GM12878 (cell line): ENCODE measurements around the gene CD82. TPM values are rescaled to one million over a fixed set of nuclear protein-coding genes. Genes with fewer than 3 reads are reported as not detected.

Source experiments
- ATAC-seq: fragments of 200-7000 bp; cut with Tn5 transposase; 3 replicates; pipeline ENCODE4 v1.9.1; 2020; ENCODE audit warnings: mild to moderate bottlenecking, moderate library complexity
- BruUV-seq: library from RNA; stranded (reverse); fragments of 400-500 nt; replicated peaks from 2 replicates; lab custom pipeline; 2021; lab: Mats Ljungman, UMichigan
- CTCF ChIA-PET: fragments of 300-600 bp; sonication (Branson Sonifier 250); formaldehyde crosslinking; extraction: SDS; loops from one replicate; lab custom pipeline; 2021; ENCODE audit warnings: inconsistent platforms; lab: Yijun Ruan, JAX
- POLR2A ChIA-PET: fragments of 350-600 bp; formaldehyde crosslinking; extraction: SDS; loops from one replicate; lab custom pipeline; 2021; ENCODE audit warnings: inconsistent platforms; lab: Charles Lee
- RAD21 ChIA-PET: fragments of 300-600 bp; sonication (Branson Sonifier 250); formaldehyde crosslinking; loops from one replicate; lab custom pipeline; 2023; ENCODE audit warnings: antibody characterized with exemption; ENCODE audit not compliant: unreplicated experiment; lab: Charles Lee
- SMC1A ChIA-PET: fragments of 300-600 bp; sonication (Branson Sonifier 250); formaldehyde crosslinking; loops from one replicate; lab custom pipeline; 2023; ENCODE audit not compliant: unreplicated experiment, uncharacterized antibody; lab: Charles Lee
- DNase-seq: peaks from one replicate; pipeline ENCODE4 v3.0.0-alpha.2; 2011; ENCODE audit warnings: low read depth, low spot score
- FAIRE-seq: peaks from 3 replicates; lab custom pipeline; 2011; peaks lifted over from hg19 to GRCh38; lab: Jason Lieb, UNC
- H2AFZ ChIP-seq: 2 replicates; pipeline ENCODE4 v1.6.0; 2011; ENCODE audit warnings: low read depth, low read length, control low read depth; ENCODE audit not compliant: control insufficient read depth
- H3K27ac ChIP-seq: 2 replicates; pipeline ENCODE4 v1.5.1; 2011; ENCODE audit warnings: control low read depth; ENCODE audit not compliant: control insufficient read depth, insufficient read depth
- H3K27me3 ChIP-seq, 2 experiments: replicated peaks in 1 of 2; 2 replicates each; pipeline versions ENCODE4 v1.6.0 to v1.6.1; 2011; ENCODE audit warnings: low read length in 1 of 2; ENCODE audit not compliant: control insufficient read depth in 2 of 2, insufficient read depth in 2 of 2
- H3K36me3 ChIP-seq, 2 experiments: 2 replicates each; pipeline ENCODE4 v1.5.1; 2011; ENCODE audit warnings: low read length in 1 of 2; ENCODE audit not compliant: control insufficient read depth in 2 of 2, insufficient read depth in 2 of 2
- H3K4me1 ChIP-seq: 2 replicates; pipeline ENCODE4 v1.6.1; 2011; ENCODE audit warnings: mild to moderate bottlenecking, low read length, moderate library complexity, mixed read lengths; ENCODE audit not compliant: control insufficient read depth, insufficient read depth
- H3K4me2 ChIP-seq: 2 replicates; pipeline ENCODE4 v1.6.0; 2011; ENCODE audit warnings: control low read depth; ENCODE audit not compliant: control insufficient read depth, insufficient read depth
- H3K4me3 ChIP-seq: fragments of 200-600 bp; sonication (generic); 2 replicates; pipeline ENCODE4 v1.5.1; 2016
- H3K79me2 ChIP-seq: 2 replicates; pipeline ENCODE4 v1.6.0; 2011; ENCODE audit warnings: low read length; ENCODE audit not compliant: control insufficient read depth, insufficient read depth
- H3K9ac ChIP-seq: 2 replicates; pipeline ENCODE4 v1.8.0; 2011; ENCODE audit warnings: low read length, control low read depth, mixed read lengths; ENCODE audit not compliant: control insufficient read depth, insufficient read depth
- H3K9me3 ChIP-seq: replicated peaks from 3 replicates; pipeline ENCODE4 v1.5.1; 2011; ENCODE audit warnings: mild to moderate bottlenecking, low read length; ENCODE audit not compliant: control insufficient read depth, insufficient read depth
- H4K20me1 ChIP-seq: 2 replicates; pipeline ENCODE4 v1.6.0; 2011; ENCODE audit not compliant: control insufficient read depth, insufficient read depth
- CREB1 ChIP-seq: IDR thresholded peaks from 2 replicates; pipeline ENCODE4 v1.6.1; 2012; ENCODE audit warnings: low read depth, mild to moderate bottlenecking, inconsistent platforms
- E2F8 ChIP-seq: fragments of 450-650 bp; IDR thresholded peaks from 2 replicates; pipeline ENCODE4 v1.6.1; 2018; ENCODE audit warnings: mild to moderate bottlenecking, low read depth, moderate library complexity; ENCODE audit not compliant: partially characterized antibody
- EED ChIP-seq: sonication (generic); IDR thresholded peaks from 2 replicates; pipeline ENCODE4 v1.6.1; 2016; ENCODE audit warnings: antibody characterized with exemption, low read depth
- ETV6 ChIP-seq, 2 experiments: fragments of 450-650 bp in 1 of 2; IDR thresholded peaks in 1 of 2; conservative IDR thresholded peaks in 1 of 2; 2 replicates each; pipeline ENCODE4 v1.6.1; 2014; ENCODE audit warnings: antibody characterized with exemption in 1 of 2, borderline replicate concordance in 1 of 2, low read depth in 1 of 2, mild to moderate bottlenecking in 1 of 2, moderate library complexity in 1 of 2
- RCOR1 ChIP-seq: conservative IDR thresholded peaks from 2 replicates; pipeline ENCODE4 v1.6.1; 2012; ENCODE audit warnings: low read depth, low read length, improper control_type of control experiment
- SP1 ChIP-seq: IDR thresholded peaks from one replicate; pipeline ENCODE4 v1.6.1; 2011; ENCODE audit warnings: low read depth, low read length
- SREBF2 ChIP-seq: IDR thresholded peaks from 2 replicates; pipeline ENCODE4 v1.6.1; 2012; ENCODE audit warnings: mild to moderate bottlenecking, low read length
- WGBS: methylation state at CpG from one replicate; pipeline ENCODE4 v1.1.6; 2016; ENCODE audit warnings: low lambda C conversion rate; ENCODE audit not compliant: insufficient replicate concordance, insufficient coverage; ENCODE audit errors: missing lambda C conversion rate; 5-methylcytosine and 5-hydroxymethylcytosine counted together
- in situ Hi-C: fragments of 300-500 bp; cut with MboI; formaldehyde crosslinking; loops from 9 replicates; pipeline ENCODE4 v1.14.3; 2018; ENCODE audit warnings: mixed read lengths
- intact Hi-C: fragments of 100-400 bp; cut with micrococcal nuclease; formaldehyde crosslinking; loops from one replicate; pipeline ENCODE4 v1.14.2; 2022; ENCODE audit not compliant: unreplicated experiment
- polyA plus RNA-seq, 11 experiments: library from polyadenylated mRNA; depleted of rRNA in 4 of 11; unstranded in 6 of 11; stranded (reverse) in 5 of 11; fragments of >200 nt; fragmentation: Nextera tagmentation in 4 of 11; fragmentation: Illumina TruSeq in 1 of 11; extraction: Ambion mirVana in 4 of 11; extraction: Trizol in 1 of 11; gene quantifications; 1 replicate in 1 of 11; 2 replicates in 10 of 11; pipeline versions ENCODE4 v1.2.1 to v1.2.3, GENCODE V29; 2011 to 2016; ENCODE audit warnings: inconsistent platforms in 2 of 11, missing spikeins in 2 of 11, low read depth in 1 of 11
- total RNA-seq, 4 experiments: library from RNA; depleted of rRNA in 3 of 4; stranded (reverse); fragments of >200 nt in 3 of 4; fragmentation: Illumina TruSeq in 1 of 4; extraction: Trizol in 1 of 4; gene quantifications; 2 replicates each; pipeline versions ENCODE4 v1.2.1 to v1.2.3, GENCODE V29; 2013 to 2021

The CD82 gene
- total and polyA plus RNA-seq, 10 of the 15 experiments (the other 5 are each of a cell fraction or from before 2014, with no cell fraction given) = 5.2 to 180 (median 84.7) TPM

DNA sequence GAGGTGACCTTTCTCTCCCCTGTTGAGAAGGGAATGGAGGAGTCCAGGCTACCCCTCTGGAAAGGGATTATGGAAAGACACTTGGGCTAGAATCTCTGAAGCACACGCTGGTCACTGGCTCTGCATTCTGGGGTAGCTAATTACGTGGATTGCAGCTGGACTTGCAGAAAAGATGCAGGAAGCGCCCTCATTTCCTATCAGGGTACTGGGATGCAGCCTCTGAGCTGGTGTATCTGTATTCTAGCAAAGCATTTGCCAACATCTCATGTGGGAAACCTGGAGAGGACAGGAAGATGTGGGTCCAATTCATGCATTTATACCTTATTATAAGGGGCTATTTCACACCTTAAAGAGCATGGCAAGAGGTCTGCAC is 44.3 kb downstream of the CD82 start:
- ChIA-PET CTCF (interaction anchor here (0.9 to 10.3 kb wide), 8 partner anchors 9 to 52 kb away, joined by 3 to 477 read pairs (median 6); partner anchors contain the start of gene CD82), POLR2A (interaction anchor here (1.0 to 7.9 kb wide), 4 partner anchors 10 to 44 kb away, joined by 3 to 289 read pairs (median 70); partner anchors contain the start of gene CD82), RAD21 (interaction anchor here (1.1 to 7.8 kb wide), 10 partner anchors 12 to 253 kb away, joined by 4 to 196 read pairs (median 28); partner anchors contain the start of gene CD82), SMC1A (interaction anchor here (1.2 to 10.3 kb wide), 6 partner anchors 11 to 253 kb away, joined by 3 to 433 read pairs (median 60); partner anchors contain the start of gene CD82)
- in situ Hi-C loops (loop anchor here (5.0 kb wide), 1 partner anchor 42 kb away; the partner anchor contains the start of gene CD82), intact Hi-C loops (loop anchor here (1.0 to 2.0 kb wide), 2 partner anchors 12 to 51 kb away; no protein-coding TSS in a partner anchor)
- DNase-seq = no peak
- H2AFZ ChIP-seq = no peak overlapping the region; the same call in 1 of the 2 replicates
- no peaks in the 10 kb centered on the region for H3K27me3 ChIP-seq
- 0% methylated on average over 3 of the region's 3 CpGs for WGBS
- peak overlapping the region; percentile 60 for H3K27ac ChIP-seq
- peaks cover 85% of the 10 kb centered on the region for H3K4me1 ChIP-seq
- FAIRE-seq = no peak
- H3K9ac ChIP-seq = no peak overlapping the region
- no peak for ATAC-seq
- H3K4me3 ChIP-seq = no peak overlapping the region
- H3K4me2 ChIP-seq = peak overlapping the region; percentile 17; the same call in 1 of the 2 replicates
- H3K79me2 ChIP-seq = no peaks in the 10 kb centered on the region; the same call in 1 of the 2 replicates
- no TSS peak for BruUV-seq
- H4K20me1 ChIP-seq = no peaks in the 10 kb centered on the region
- H3K9me3 ChIP-seq = no peaks in the 10 kb centered on the region
- TF ChIP-seq SREBF2 (no peak), CREB1 (0 out of 2 replicates have a peak, but pooled peaks have one; percentile 2), RCOR1 (no peak), ETV6 (conservative IDR thresholded peaks at IDR 0.05 in 1 of 2, IDR thresholded peaks at IDR 0.05 in 1 of 2; ENCODE audit: borderline replicate concordance in 1 of 2, low read depth in 1 of 2) (no peak), SP1 (no peak), EED (no peak), E2F8 (no peak)
- H3K36me3 ChIP-seq = peaks cover 18 to 28% of the 10 kb centered on the region in 2 experiments
